ENCODE measurements around the gene NFATC2.
"Not testable (repeated sequence)": the region's sequence is repeated elsewhere in the genome, so short reads cannot be mapped to it uniquely, and the experiment has no call there.

The NFATC2 gene

GRCh38 chr20:51473771-51474170 is 68.7 kb downstream of the NFATC2 start:
- no peak for DNase-seq (ENCODE audit: low read depth in 2 of 3, low spot score in 2 of 3)

- DNase-seq (ENCODE audit: low read depth in 2 of 3, low spot score in 2 of 3) = no peak
These were observed 69.3 kb downstream of the NFATC2 start for GRCh38 chr20:51473256-51473655.

- no peak for DNase-seq (ENCODE audit: low read depth in 2 of 3, low spot score in 2 of 3)
These were observed 71.6 kb downstream of the NFATC2 start for GRCh38 chr20:51470907-51471411.

- DNase-seq (ENCODE audit: low read depth in 2 of 3, low spot score in 2 of 3) = no peak
These were observed 72.1 kb downstream of the NFATC2 start for GRCh38 chr20:51470499-51470820.

GRCh38 chr20:51469578-51470498 is 72.7 kb downstream of the NFATC2 start:
- DNase-seq (ENCODE audit: low read depth in 2 of 3, low spot score in 2 of 3) = no peak

GRCh38 chr20:51469046-51469445 is 73.5 kb downstream of the NFATC2 start:
- DNase-seq (ENCODE audit: low read depth in 2 of 3, low spot score in 2 of 3) = no peak

GRCh38 chr20:51468636-51469035 is 73.9 kb downstream of the NFATC2 start:
- DNase-seq (ENCODE audit: low read depth in 2 of 3, low spot score in 2 of 3) = no peak

GRCh38 chr20:51467956-51468626 is 74.4 kb downstream of the NFATC2 start:
- DNase-seq (ENCODE audit: low read depth in 2 of 3, low spot score in 2 of 3) = no peak

GRCh38 chr20:51463998-51464397 is 78.5 kb downstream of the NFATC2 start:
- no peak for DNase-seq (ENCODE audit: low read depth in 2 of 3, low spot score in 2 of 3)

GRCh38 chr20:51463560-51463959 is 79.0 kb downstream of the NFATC2 start:
- DNase-seq (ENCODE audit: low read depth in 2 of 3, low spot score in 2 of 3) = no peak

GRCh38 chr20:51462566-51463276 is 79.8 kb downstream of the NFATC2 start:
- no peak for DNase-seq (ENCODE audit: low read depth in 2 of 3, low spot score in 2 of 3)

- DNase-seq (ENCODE audit: low read depth in 2 of 3, low spot score in 2 of 3) = not testable (repeated sequence)
These were observed 80.7 kb downstream of the NFATC2 start for GRCh38 chr20:51461846-51462245.

GRCh38 chr20:51461306-51461705 is 81.2 kb downstream of the NFATC2 start:
- DNase-seq (ENCODE audit: low read depth in 2 of 3, low spot score in 2 of 3) = no peak

- DNase-seq (ENCODE audit: low read depth in 2 of 3, low spot score in 2 of 3) = no peak
These were observed 81.8 kb downstream of the NFATC2 start for GRCh38 chr20:51460569-51461265.

- no peak for DNase-seq (ENCODE audit: low read depth in 2 of 3, low spot score in 2 of 3)
These were observed 82.4 kb downstream of the NFATC2 start for GRCh38 chr20:51460163-51460562.

- DNase-seq (ENCODE audit: low read depth in 2 of 3, low spot score in 2 of 3) = no peak
These were observed 83.6 kb downstream of the NFATC2 start for GRCh38 chr20:51458751-51459439.

- DNase-seq (ENCODE audit: low read depth in 2 of 3, low spot score in 2 of 3) = no peak
These were observed 85.0 kb downstream of the NFATC2 start for GRCh38 chr20:51457533-51457932.

GRCh38 chr20:51456511-51457509 is 85.7 kb downstream of the NFATC2 start:
- no peak for DNase-seq (ENCODE audit: low read depth in 2 of 3, low spot score in 2 of 3)

- DNase-seq (ENCODE audit: low read depth in 2 of 3, low spot score in 2 of 3) = no peak
These were observed 88.2 kb downstream of the NFATC2 start for GRCh38 chr20:51454250-51454865.

All from activated CD8-positive, alpha-beta memory T cell treated with anti-CD3 and anti-CD28 coated beads for 48 hours (primary cell).